Nephron (organoid): ENCODE measurements around the gene TTC23.

Source experiments
- H3K27ac Mint-ChIP-seq, 3 experiments: 2 replicates each; pipeline ENCODE4 v1.8.0; 2020; ENCODE audit warnings: mixed read lengths in 3 of 3, mild to moderate bottlenecking in 2 of 3, moderate library complexity in 1 of 3
- H3K27me3 Mint-ChIP-seq: 2 replicates; pipeline ENCODE4 v1.8.0; 2021; ENCODE audit warnings: low read depth, mild to moderate bottlenecking, moderate library complexity, mixed read lengths
- H3K36me3 Mint-ChIP-seq: 2 replicates; pipeline ENCODE4 v1.8.0; 2020; ENCODE audit warnings: low read depth, mixed read lengths
- H3K4me1 Mint-ChIP-seq: 2 replicates; pipeline ENCODE4 v1.8.0; 2020; ENCODE audit warnings: mixed read lengths
- H3K4me3 Mint-ChIP-seq, 3 experiments: 2 replicates each; pipeline ENCODE4 v1.8.0; 2020; ENCODE audit warnings: mild to moderate bottlenecking in 3 of 3, mixed read lengths in 3 of 3, moderate library complexity in 2 of 3
- H3K9me3 Mint-ChIP-seq: 2 replicates; pipeline ENCODE4 v1.8.0; 2020; ENCODE audit warnings: mixed read lengths
- TF ChIP-seq, protein P1 (sequence below), 3 experiments: fragments of 200-600 bp; sonication (generic); IDR thresholded peaks; one replicate each; pipeline ENCODE4 v1.5.0; 2021; ENCODE audit warnings: antibody characterized with exemption in 3 of 3; ENCODE audit not compliant: unreplicated experiment in 3 of 3

Gene TTC23

DNA sequence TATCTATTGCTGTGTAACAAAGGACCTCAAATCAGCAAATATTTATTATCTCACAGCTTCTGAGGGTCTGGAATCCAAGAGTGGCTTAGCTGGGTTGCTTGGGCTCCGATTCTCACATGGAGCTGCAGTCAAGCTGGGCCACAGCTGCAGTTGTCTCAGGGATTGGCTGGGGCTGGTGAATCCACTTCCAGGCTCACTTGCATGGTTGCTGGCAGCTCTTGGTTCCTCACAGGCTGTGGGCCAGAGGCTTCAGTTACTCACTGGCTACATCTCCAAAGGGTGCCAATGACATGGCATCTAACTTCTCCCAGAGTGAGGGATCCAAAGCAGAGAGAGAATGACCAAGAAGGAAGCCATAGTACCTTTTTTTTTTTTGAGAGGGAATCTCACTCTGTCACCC is 158.4 kb downstream of the TTC23 start:
- no peaks in the 10 kb centered on the region for H3K9me3 Mint-ChIP-seq
- no peak overlapping the region for H3K27ac Mint-ChIP-seq
- H3K4me1 Mint-ChIP-seq: no peaks in the 10 kb centered on the region
- H3K27me3 Mint-ChIP-seq: peaks cover 11% of the 10 kb centered on the region
- no peaks in the 10 kb centered on the region for H3K36me3 Mint-ChIP-seq
- H3K4me3 Mint-ChIP-seq: no peak overlapping the region
- TF ChIP-seq, protein P1, sequence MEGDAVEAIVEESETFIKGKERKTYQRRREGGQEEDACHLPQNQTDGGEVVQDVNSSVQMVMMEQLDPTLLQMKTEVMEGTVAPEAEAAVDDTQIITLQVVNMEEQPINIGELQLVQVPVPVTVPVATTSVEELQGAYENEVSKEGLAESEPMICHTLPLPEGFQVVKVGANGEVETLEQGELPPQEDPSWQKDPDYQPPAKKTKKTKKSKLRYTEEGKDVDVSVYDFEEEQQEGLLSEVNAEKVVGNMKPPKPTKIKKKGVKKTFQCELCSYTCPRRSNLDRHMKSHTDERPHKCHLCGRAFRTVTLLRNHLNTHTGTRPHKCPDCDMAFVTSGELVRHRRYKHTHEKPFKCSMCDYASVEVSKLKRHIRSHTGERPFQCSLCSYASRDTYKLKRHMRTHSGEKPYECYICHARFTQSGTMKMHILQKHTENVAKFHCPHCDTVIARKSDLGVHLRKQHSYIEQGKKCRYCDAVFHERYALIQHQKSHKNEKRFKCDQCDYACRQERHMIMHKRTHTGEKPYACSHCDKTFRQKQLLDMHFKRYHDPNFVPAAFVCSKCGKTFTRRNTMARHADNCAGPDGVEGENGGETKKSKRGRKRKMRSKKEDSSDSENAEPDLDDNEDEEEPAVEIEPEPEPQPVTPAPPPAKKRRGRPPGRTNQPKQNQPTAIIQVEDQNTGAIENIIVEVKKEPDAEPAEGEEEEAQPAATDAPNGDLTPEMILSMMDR (IDR thresholded peaks at IDR 0.05; ENCODE audit: unreplicated experiment in 3 of 3): no peak

DNA sequence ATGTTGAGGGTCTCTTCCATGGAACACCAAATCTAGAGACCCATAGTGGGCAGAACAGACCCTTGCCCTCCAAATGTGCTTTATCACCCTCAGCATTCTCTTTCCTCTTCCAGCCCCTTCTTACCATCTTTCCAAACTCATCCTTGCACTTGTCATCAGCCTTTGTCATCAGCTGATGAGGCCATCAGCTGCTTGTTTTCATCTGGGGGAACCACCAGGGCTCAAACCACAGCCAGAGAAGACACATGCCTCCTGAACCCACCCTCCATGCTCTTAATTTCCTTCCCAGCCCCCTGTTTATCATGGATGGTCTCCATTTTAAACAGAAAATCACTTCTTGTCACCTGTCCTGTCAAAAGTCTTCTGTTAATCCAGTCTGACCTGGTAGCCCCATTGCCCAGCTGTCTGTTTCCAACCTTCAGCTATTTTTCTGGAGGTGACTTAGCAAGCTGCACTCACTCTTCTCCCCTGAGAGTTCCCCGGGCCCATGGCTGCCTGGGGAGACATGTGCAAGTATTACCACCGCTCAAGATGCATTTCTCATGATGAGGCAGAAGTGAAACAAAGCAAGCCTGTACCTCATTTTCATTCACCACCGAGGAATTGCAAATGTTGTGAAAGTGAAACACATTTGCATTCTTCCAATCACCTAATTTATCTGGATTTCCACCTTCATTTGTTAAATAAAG is 159.2 kb downstream of the TTC23 start:
- no peak overlapping the region for H3K4me3 Mint-ChIP-seq
- TF ChIP-seq, protein P1 (IDR thresholded peaks at IDR 0.05; ENCODE audit: unreplicated experiment in 3 of 3): no peak
- H3K36me3 Mint-ChIP-seq: no peaks in the 10 kb centered on the region
- peaks cover 11% of the 10 kb centered on the region for H3K27me3 Mint-ChIP-seq
- H3K4me1 Mint-ChIP-seq: no peaks in the 10 kb centered on the region
- no peaks in the 10 kb centered on the region for H3K9me3 Mint-ChIP-seq
- no peak overlapping the region for H3K27ac Mint-ChIP-seq

DNA sequence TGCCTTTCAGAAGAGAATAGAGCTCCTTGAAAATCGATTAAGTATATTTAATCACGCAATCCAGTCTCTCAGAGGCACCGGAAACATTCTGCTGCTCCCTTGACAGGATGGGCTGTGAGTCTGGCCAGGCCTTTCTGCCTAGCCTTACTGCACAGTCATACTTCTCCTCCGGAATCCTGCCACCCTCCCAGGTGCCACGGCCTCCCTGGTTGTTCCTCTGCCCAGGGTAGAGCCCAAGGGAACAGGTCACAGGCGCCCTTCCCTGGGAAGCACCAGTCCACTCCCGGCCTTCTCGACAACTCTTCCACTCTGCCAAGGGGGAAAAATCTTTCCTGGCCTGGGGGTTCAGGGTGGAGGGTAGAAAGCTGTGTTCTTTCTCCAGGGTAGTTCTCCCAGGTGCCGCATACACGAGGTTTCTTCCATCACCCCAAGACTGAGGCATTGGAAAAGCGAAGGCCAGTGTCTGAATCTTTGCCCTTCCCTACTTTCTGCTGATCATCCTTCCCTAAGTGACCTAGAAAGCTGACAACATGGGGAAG is 161.9 kb downstream of the TTC23 start:
- H3K27ac Mint-ChIP-seq: no peak overlapping the region
- no peaks in the 10 kb centered on the region for H3K4me1 Mint-ChIP-seq
- peaks cover under 1% of the 10 kb centered on the region for H3K9me3 Mint-ChIP-seq
- H3K36me3 Mint-ChIP-seq: no peaks in the 10 kb centered on the region
- H3K4me3 Mint-ChIP-seq: no peak overlapping the region
- peaks cover 11% of the 10 kb centered on the region for H3K27me3 Mint-ChIP-seq
- TF ChIP-seq, protein P1 (IDR thresholded peaks at IDR 0.05; ENCODE audit: unreplicated experiment in 3 of 3): no peak

GRCh38 chr15:99086327-99086667 is 163.1 kb downstream of the TTC23 start:
- no peak overlapping the region for H3K4me3 Mint-ChIP-seq
- TF ChIP-seq, protein P1 (IDR thresholded peaks at IDR 0.05; ENCODE audit: unreplicated experiment in 3 of 3): no peak
- no peaks in the 10 kb centered on the region for H3K36me3 Mint-ChIP-seq
- H3K9me3 Mint-ChIP-seq: peaks cover 4% of the 10 kb centered on the region
- no peak overlapping the region for H3K27ac Mint-ChIP-seq
- no peaks in the 10 kb centered on the region for H3K4me1 Mint-ChIP-seq
- H3K27me3 Mint-ChIP-seq: peaks cover 5% of the 10 kb centered on the region
